CD4-positive, alpha-beta T cell treated with Interleukin-15 for 4 hours (primary cell): ENCODE results near the gene ASRGL1.

Source experiments
- DNase-seq: peaks from one replicate; pipeline ENCODE4 v3.0.0-alpha.2; 2020; ENCODE audit warnings: low spot score

ASRGL1 gene

GRCh38 chr11:62416596-62416995, 79.3 kb downstream of the ASRGL1 start:
- no peak for DNase-seq

DNA sequence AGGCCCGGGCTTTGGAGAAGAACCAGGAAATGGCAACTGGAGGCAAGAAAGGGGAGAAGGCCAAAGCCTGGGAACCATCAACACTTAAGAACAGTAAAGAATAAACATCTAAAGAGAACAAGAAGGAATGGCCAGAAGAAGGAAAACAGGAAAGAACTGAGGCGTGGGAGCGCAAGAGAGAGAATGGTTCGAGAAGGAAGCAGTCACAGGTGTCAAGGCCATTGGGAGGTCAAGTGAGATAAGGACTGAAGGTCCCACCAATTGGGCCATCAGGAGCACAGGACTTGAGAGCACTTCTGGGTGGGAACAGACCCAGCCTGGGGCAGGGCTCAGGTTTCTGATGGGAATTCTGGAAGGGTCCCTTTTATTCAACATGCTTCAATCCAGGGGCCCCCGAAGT, 80.9 kb downstream of the ASRGL1 start:
- DNase-seq: no peak

DNA sequence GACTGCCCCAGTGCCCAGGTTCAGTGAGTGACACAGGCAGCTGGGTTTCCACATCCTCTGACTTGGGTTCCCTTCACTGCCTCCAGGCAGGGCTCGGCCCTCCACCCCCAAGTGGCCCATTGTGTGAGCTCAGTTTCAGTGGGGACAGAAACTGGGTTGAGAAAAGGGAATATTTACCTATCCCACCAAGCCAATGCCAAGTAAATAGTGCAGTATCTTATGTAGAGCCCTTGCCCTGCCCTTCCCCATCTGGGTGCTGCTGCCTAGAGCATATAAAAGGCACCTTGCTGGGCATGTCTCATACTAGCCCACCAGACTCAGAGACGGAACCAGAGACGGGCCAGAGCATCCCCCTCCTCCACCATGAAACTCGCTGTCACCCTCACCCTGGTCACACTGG, 81.5 kb downstream of the ASRGL1 start, which contains the start of gene SCGB1A1:
TSS of gene SCGB1A1 (plus strand) at position 301 of the 400 bp plus-strand sequence. CDS start at position 364, 63 bp downstream.
- DNase-seq: no peak

DNA sequence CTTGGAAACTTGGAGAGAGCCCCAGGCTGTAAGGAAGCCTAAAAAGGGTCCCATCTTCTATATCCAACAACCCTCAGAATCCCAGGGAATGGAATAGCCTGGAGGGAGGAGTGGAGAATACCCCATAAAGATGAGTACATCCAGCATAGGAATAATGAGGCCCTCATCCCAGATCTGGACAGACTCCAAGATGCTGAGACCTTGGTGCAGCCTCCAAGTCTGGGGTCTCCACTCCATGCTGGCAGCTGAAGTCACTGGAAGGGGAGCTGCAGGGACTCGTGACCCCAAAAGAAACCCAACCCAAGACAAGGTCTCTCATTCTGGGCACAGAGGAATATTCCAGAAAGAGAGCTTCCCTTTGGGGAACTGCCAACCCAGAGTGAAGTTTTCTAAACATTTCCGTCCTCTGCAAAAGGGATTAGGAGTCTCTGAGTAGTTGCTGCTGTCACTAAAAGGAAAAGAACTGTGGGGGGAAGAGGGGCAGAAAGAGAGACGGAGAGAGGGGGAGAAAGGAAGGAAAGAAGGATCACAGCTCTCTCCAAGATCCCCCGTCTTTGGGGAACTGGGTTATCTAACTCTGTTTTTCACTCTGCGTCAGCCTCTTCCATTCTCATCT, 82.2 kb downstream of the ASRGL1 start:
- DNase-seq: no peak

- DNase-seq: no peak
Observed at GRCh38 chr11:62419943-62420342, 82.7 kb downstream of the ASRGL1 start.

DNA sequence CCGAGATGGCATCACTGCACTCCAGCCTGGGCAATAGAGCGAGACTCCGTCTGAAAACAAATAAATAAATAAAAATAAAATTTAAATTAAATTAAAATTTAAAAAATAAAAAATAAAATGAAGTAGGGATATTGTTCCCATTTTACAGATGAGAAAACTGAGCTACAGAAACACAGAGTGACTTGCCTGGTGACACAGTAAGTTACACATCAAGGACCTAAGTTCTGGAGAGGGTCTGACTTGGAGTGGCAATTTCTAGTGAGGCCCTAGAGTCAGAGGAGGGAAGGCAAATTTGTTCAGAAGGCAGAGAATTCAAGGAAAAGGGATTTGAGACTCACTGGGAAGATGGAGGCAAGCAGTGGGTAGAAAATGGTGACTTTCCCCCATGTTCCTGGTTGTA, 83.6 kb downstream of the ASRGL1 start:
- DNase-seq: no peak

GRCh38 chr11:62421996-62422395, 84.7 kb downstream of the ASRGL1 start:
- DNase-seq: no peak

DNA sequence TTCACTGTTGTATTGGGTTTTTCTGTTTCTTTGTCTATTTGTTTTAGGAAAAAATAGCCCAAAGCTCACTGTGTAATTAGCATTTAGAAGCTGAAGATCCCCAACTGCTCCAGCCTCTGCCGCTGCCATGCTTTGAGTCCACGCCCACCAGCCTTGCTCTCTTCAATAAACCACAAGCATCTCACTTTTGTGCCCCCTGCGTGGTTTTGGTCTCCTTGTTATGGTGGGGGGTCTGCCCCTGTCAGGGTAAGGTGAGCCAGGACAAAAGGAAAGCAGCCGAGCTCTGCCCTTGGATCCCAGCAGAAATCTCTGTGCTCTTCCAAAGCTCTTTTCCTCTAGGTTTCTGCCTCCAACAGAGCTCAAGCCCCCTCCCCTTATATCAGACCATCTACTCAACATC, 85.8 kb downstream of the ASRGL1 start:
- no peak for DNase-seq

- no peak for DNase-seq
Observed at GRCh38 chr11:62427630-62428233, 90.5 kb downstream of the ASRGL1 start.

GRCh38 chr11:62428871-62429560, 91.8 kb downstream of the ASRGL1 start:
- no peak for DNase-seq

DNA sequence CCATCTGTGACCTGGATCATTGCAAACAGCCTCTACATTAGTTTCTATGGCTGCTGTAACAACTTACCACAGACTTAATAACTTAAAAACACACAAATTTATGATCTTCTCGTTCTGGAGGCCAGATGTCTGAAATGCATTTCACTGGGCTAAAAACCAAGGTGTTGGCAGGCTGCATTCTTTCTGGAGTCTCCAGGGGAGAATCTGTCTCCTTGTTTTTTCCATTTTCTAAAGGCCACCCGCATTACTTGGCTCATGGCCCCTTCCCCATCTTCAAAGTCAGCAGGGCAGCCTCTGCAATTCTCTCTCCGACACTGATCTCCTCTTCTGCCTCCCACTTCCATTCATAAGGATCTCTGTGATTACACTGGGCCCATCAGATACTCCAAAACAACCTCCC, 93.2 kb downstream of the ASRGL1 start:
- DNase-seq: no peak

GRCh38 chr11:62431171-62431901, 94.1 kb downstream of the ASRGL1 start:
- DNase-seq: no peak

DNA sequence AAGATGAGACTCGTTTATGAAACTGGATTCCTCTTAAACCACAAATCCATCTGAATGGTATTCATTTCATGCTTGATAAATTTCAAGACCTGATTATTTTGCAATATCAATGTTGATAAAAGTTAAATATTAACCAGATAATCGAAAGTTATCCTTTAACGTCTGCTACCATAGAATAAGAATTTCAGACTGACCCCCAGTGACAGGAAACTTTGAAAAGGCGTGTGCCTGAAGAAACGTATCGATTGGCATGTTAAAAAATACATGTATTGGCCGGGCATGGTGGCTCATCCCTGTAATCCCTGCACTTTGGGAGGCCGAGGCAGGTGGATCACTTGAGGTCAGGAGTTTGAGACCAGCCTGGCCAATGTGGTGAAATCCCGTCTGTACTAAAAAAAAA, 95.4 kb downstream of the ASRGL1 start:
- DNase-seq: no peak

GRCh38 chr11:62433141-62433903, 96.1 kb downstream of the ASRGL1 start:
- no peak for DNase-seq

- DNase-seq: no peak
Observed at GRCh38 chr11:62433904-62434276, 96.6 kb downstream of the ASRGL1 start.

- no peak for DNase-seq
Observed at GRCh38 chr11:62435846-62436660, 98.8 kb downstream of the ASRGL1 start.

- no peak for DNase-seq
Observed at GRCh38 chr11:62437616-62438015, 100.4 kb downstream of the ASRGL1 start.

GRCh38 chr11:62438641-62439040, 101.4 kb downstream of the ASRGL1 start:
- no peak for DNase-seq

DNA sequence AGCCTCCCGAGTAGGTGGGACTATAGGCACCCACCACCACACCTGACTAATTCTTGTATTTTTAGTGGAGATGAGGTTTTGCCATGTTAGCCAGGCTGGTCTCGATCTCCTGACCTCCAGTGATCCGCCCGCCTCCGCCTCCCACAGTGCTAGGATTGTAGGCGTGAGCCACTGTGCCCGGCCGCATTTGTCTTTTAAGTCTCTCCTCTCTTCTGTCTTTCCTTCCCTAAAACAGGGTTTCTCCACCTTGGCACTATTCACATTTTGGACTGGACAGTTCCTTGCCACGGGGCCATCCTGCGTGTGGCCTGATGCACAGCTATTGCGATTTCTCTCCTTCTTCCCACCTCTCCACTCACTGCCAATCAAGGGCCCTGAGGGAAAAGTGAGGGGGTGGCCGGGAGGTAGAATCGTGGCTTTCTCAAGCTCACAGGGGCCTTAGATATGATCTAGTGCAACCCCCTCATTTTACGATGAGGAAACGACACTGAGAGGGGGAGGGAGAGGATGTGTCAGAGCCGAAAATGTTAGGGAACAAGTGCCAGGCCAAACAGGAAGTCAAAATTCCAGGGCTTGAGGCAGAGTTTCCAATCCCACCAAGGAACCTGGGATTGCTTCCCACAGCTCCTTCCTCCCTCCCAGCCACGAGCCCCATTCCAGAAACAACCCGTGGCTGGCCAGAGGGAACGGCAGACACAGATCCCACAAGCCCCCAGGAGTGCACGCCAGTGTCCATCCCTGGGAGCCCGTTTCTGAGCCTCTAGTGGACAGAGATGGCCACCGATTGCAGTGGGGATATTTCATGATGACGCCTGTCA, 102.7 kb downstream of the ASRGL1 start:
- no peak for DNase-seq
